Stimulated activated naive CD4-positive, alpha-beta T cell (primary cell): ENCODE measurements around the gene HEXA.

Experiments used
- DNase-seq, 6 experiments: peaks; one replicate each; lab custom pipeline; 2025; lab: John Stamatoyannopoulos, UW

Gene HEXA

GRCh38 chr15:72375501-72375845 lies 341 bp downstream of the HEXA start:
- peak in 1 of 6 experiments; percentile 60 for DNase-seq

- DNase-seq: no peak
Measured at GRCh38 chr15:72372361-72372760, 3.5 kb downstream of the HEXA start.

GRCh38 chr15:72369964-72370363 lies 5.8 kb downstream of the HEXA start:
- DNase-seq: no peak

GRCh38 chr15:72368899-72369298 lies 6.9 kb downstream of the HEXA start:
- no peak for DNase-seq

GRCh38 chr15:72368325-72368724 lies 7.5 kb downstream of the HEXA start:
- DNase-seq: no peak

GRCh38 chr15:72365844-72366243 lies 10.0 kb downstream of the HEXA start:
- DNase-seq: peak in 2 of 6 experiments; percentile 11 to 17

- no peak for DNase-seq
Measured at GRCh38 chr15:72361176-72361575, 14.6 kb downstream of the HEXA start.

GRCh38 chr15:72358650-72359171 lies 17.1 kb downstream of the HEXA start:
- DNase-seq: no peak

GRCh38 chr15:72358121-72358520 lies 17.7 kb downstream of the HEXA start:
- no peak for DNase-seq

GRCh38 chr15:72354496-72354895 lies 21.3 kb downstream of the HEXA start:
- DNase-seq: no peak

- DNase-seq: no peak
Measured at GRCh38 chr15:72353266-72353665, 22.5 kb downstream of the HEXA start.

GRCh38 chr15:72345806-72346205 lies 30.0 kb downstream of the HEXA start:
- DNase-seq: no peak

- DNase-seq: no peak
Measured at GRCh38 chr15:72345280-72345679, 30.5 kb downstream of the HEXA start.

GRCh38 chr15:72344602-72345001 lies 31.2 kb downstream of the HEXA start:
- no peak for DNase-seq

- peak in 4 of 6 experiments; percentile 20 to 50 (median 31) for DNase-seq
Measured at GRCh38 chr15:72342385-72342784, 33.4 kb downstream of the HEXA start.

- DNase-seq: no peak
Measured at GRCh38 chr15:72341361-72341760, 34.5 kb downstream of the HEXA start.

- DNase-seq: no peak
Measured at GRCh38 chr15:72340366-72340765, 35.4 kb downstream of the HEXA start.

GRCh38 chr15:72339777-72340177 lies 36.0 kb downstream of the HEXA start:
- no peak for DNase-seq

GRCh38 chr15:72338617-72339321 lies 37.0 kb downstream of the HEXA start:
- DNase-seq: no peak

- no peak for DNase-seq
Measured at GRCh38 chr15:72338148-72338547, 37.7 kb downstream of the HEXA start.

- no peak for DNase-seq
Measured at GRCh38 chr15:72334842-72335241, 41.0 kb downstream of the HEXA start.

GRCh38 chr15:72331021-72331420 lies 44.8 kb downstream of the HEXA start:
- no peak for DNase-seq

GRCh38 chr15:72323752-72324151 lies 52.1 kb downstream of the HEXA start:
- DNase-seq: no peak
